Measurements from ENCODE around the gene TXNL1.

DNA sequence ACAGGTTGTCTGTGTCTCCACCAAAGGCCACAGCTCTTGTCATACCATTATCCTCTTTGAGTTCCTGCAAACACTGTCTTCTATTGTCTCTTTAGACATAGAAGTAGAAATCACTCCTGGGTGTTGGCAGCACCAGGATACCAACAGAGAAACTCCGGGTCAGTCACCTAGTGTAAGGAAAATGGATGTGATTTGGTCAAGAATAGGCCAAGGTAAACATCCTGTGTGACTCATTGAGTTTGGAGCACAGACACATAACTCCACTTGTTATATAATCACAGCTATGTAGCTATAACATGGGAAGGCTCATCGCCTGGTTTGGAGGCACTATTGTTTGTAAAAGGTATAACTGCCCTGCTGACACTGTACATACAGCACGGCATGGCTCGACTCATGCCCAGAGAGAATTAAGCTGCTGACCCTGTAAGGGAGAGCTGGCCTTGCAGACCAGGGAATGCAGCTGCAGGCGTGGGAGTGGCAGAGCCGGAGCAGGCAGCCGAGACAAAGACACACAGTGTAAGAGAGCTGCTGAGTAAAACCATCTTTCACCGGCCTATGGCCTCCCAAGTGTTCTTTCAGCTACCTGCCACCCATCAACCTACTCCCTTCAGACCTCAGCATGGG, 3.4 kb upstream of the TXNL1 start:
- no peak for TF ChIP-seq NFRKB (IDR thresholded peaks at IDR 0.05)
- TF ChIP-seq JUND (CRISPR knock-in tag; IDR thresholded peaks at IDR 0.05), result peak; percentile 41; the same call in 1 of the 2 replicates
- no peak for TF ChIP-seq ZNF556 (CRISPR knock-in tag; IDR thresholded peaks at IDR 0.05; ENCODE audit: borderline replicate concordance)
- TF ChIP-seq ETV5 (CRISPR knock-in tag; IDR thresholded peaks at IDR 0.05; ENCODE audit: borderline replicate concordance), result peak; percentile 92; the same call in 1 of the 2 replicates
- TF ChIP-seq AGO1 (IDR thresholded peaks at IDR 0.05; ENCODE audit: low read depth, low read length, poor library complexity, severe bottlenecking), result no peak
- TF ChIP-seq, protein P1, sequence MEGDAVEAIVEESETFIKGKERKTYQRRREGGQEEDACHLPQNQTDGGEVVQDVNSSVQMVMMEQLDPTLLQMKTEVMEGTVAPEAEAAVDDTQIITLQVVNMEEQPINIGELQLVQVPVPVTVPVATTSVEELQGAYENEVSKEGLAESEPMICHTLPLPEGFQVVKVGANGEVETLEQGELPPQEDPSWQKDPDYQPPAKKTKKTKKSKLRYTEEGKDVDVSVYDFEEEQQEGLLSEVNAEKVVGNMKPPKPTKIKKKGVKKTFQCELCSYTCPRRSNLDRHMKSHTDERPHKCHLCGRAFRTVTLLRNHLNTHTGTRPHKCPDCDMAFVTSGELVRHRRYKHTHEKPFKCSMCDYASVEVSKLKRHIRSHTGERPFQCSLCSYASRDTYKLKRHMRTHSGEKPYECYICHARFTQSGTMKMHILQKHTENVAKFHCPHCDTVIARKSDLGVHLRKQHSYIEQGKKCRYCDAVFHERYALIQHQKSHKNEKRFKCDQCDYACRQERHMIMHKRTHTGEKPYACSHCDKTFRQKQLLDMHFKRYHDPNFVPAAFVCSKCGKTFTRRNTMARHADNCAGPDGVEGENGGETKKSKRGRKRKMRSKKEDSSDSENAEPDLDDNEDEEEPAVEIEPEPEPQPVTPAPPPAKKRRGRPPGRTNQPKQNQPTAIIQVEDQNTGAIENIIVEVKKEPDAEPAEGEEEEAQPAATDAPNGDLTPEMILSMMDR (CRISPR knock-in tag; IDR thresholded peaks at IDR 0.05), result no peak
- TF ChIP-seq, protein P2, sequence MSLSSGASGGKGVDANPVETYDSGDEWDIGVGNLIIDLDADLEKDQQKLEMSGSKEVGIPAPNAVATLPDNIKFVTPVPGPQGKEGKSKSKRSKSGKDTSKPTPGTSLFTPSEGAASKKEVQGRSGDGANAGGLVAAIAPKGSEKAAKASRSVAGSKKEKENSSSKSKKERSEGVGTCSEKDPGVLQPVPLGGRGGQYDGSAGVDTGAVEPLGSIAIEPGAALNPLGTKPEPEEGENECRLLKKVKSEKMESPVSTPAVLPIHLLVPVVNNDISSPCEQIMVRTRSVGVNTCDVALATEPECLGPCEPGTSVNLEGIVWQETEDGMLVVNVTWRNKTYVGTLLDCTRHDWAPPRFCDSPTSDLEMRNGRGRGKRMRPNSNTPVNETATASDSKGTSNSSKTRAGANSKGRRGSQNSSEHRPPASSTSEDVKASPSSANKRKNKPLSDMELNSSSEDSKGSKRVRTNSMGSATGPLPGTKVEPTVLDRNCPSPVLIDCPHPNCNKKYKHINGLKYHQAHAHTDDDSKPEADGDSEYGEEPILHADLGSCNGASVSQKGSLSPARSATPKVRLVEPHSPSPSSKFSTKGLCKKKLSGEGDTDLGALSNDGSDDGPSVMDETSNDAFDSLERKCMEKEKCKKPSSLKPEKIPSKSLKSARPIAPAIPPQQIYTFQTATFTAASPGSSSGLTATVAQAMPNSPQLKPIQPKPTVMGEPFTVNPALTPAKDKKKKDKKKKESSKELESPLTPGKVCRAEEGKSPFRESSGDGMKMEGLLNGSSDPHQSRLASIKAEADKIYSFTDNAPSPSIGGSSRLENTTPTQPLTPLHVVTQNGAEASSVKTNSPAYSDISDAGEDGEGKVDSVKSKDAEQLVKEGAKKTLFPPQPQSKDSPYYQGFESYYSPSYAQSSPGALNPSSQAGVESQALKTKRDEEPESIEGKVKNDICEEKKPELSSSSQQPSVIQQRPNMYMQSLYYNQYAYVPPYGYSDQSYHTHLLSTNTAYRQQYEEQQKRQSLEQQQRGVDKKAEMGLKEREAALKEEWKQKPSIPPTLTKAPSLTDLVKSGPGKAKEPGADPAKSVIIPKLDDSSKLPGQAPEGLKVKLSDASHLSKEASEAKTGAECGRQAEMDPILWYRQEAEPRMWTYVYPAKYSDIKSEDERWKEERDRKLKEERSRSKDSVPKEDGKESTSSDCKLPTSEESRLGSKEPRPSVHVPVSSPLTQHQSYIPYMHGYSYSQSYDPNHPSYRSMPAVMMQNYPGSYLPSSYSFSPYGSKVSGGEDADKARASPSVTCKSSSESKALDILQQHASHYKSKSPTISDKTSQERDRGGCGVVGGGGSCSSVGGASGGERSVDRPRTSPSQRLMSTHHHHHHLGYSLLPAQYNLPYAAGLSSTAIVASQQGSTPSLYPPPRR (CRISPR knock-in tag; IDR thresholded peaks at IDR 0.05; ENCODE audit: borderline replicate concordance), result no peak
- no peak; the same call in 1 of the 2 replicates for TF ChIP-seq GFI1 (CRISPR knock-in tag; IDR thresholded peaks at IDR 0.05; ENCODE audit: borderline replicate concordance)
- TF ChIP-seq, protein P3, sequence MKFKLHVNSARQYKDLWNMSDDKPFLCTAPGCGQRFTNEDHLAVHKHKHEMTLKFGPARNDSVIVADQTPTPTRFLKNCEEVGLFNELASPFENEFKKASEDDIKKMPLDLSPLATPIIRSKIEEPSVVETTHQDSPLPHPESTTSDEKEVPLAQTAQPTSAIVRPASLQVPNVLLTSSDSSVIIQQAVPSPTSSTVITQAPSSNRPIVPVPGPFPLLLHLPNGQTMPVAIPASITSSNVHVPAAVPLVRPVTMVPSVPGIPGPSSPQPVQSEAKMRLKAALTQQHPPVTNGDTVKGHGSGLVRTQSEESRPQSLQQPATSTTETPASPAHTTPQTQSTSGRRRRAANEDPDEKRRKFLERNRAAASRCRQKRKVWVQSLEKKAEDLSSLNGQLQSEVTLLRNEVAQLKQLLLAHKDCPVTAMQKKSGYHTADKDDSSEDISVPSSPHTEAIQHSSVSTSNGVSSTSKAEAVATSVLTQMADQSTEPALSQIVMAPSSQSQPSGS (CRISPR knock-in tag; IDR thresholded peaks at IDR 0.05), result no peak
- TF ChIP-seq ELF4 (CRISPR knock-in tag; IDR thresholded peaks at IDR 0.05; ENCODE audit: borderline replicate concordance), result no peak
- no peak for TF ChIP-seq ZNF205 (CRISPR knock-in tag; IDR thresholded peaks at IDR 0.05)

All from HepG2 (cell line).